Mesendoderm (in vitro differentiated cells): ENCODE measurements around the gene DHRS4L2.
"Not testable (repeated sequence)": the region's sequence is repeated elsewhere in the genome, so short reads cannot be mapped to it uniquely, and the experiment has no call there.

Source experiments
- DNase-seq: peaks from one replicate; pipeline ENCODE4 v3.0.0; 2013
- H2AK5ac ChIP-seq: 2 replicates; pipeline ENCODE4 v1.6.1; 2013; ENCODE audit warnings: low read length, inconsistent platforms
- H2BK120ac ChIP-seq: 2 replicates; pipeline ENCODE4 v1.6.1; 2013; ENCODE audit warnings: low read depth, mild to moderate bottlenecking, low read length, moderate library complexity, mixed read lengths
- H2BK15ac ChIP-seq: replicated peaks from 2 replicates; pipeline ENCODE4 v1.6.1; 2013; ENCODE audit warnings: low read depth, mild to moderate bottlenecking, moderate library complexity
- H2BK5ac ChIP-seq: 2 replicates; pipeline ENCODE4 v1.6.1; 2013; ENCODE audit warnings: low read length, inconsistent platforms
- H3K18ac ChIP-seq: 2 replicates; pipeline ENCODE4 v1.6.1; 2013; ENCODE audit warnings: mild to moderate bottlenecking, low read length, mixed read lengths
- H3K23ac ChIP-seq: one replicate; pipeline ENCODE4 v1.6.1; 2013; ENCODE audit warnings: low read length
- H3K27ac ChIP-seq: 2 replicates; pipeline ENCODE4 v1.5.1; 2013; ENCODE audit warnings: low read depth, mild to moderate bottlenecking, inconsistent platforms, low read length, moderate library complexity
- H3K27me3 ChIP-seq: 2 replicates; pipeline ENCODE4 v1.6.1; 2013; ENCODE audit warnings: low read length, control low read depth, mild to moderate bottlenecking, inconsistent platforms; ENCODE audit not compliant: insufficient read depth, poor library complexity
- H3K36me3 ChIP-seq: 2 replicates; pipeline ENCODE4 v1.6.1; 2013; ENCODE audit warnings: low read length, inconsistent platforms; ENCODE audit not compliant: control insufficient read depth, insufficient read depth
- H3K4ac ChIP-seq: one replicate; pipeline ENCODE4 v1.6.1; 2013; ENCODE audit warnings: low read depth, mild to moderate bottlenecking, low read length, moderate library complexity
- H3K4me1 ChIP-seq: 2 replicates; pipeline ENCODE4 v1.6.1; 2013; ENCODE audit warnings: low read depth, low read length, inconsistent platforms; ENCODE audit not compliant: control insufficient read depth
- H3K4me2 ChIP-seq: 2 replicates; pipeline ENCODE4 v1.6.1; 2013; ENCODE audit warnings: low read length
- H3K4me3 ChIP-seq: 2 replicates; pipeline ENCODE4 v1.5.1; 2013; ENCODE audit warnings: mild to moderate bottlenecking, low read length
- H3K56ac ChIP-seq: one replicate; pipeline ENCODE4 v1.6.1; 2013; ENCODE audit warnings: low read length
- H3K79me1 ChIP-seq: 2 replicates; pipeline ENCODE4 v1.6.1; 2013; ENCODE audit warnings: low read length, inconsistent platforms
- H3K79me2 ChIP-seq: 2 replicates; pipeline ENCODE4 v1.6.1; 2013; ENCODE audit warnings: mild to moderate bottlenecking, low read length; ENCODE audit not compliant: control insufficient read depth, insufficient read depth
- H3K9ac ChIP-seq: 2 replicates; pipeline ENCODE4 v1.6.1; 2013; ENCODE audit warnings: low read length, inconsistent platforms
- H4K5ac ChIP-seq: one replicate; pipeline ENCODE4 v1.6.1; 2013; ENCODE audit warnings: low read length
- H4K8ac ChIP-seq: one replicate; pipeline ENCODE4 v1.6.1; 2013; ENCODE audit warnings: low read depth, mild to moderate bottlenecking, control low read depth, low read length, moderate library complexity
- whole genome bisulfite sequencing: extraction: QIAGEN DNeasy Blood & Tissue Kit; methylation state at CpG from one replicate; pipeline ENCODE4 v1.1.7; 2013; ENCODE audit warnings: low lambda C conversion rate, missing lambda C conversion rate; ENCODE audit not compliant: insufficient coverage; ENCODE audit errors: extremely low coverage; 5-methylcytosine and 5-hydroxymethylcytosine counted together

DHRS4L2 gene

DNA sequence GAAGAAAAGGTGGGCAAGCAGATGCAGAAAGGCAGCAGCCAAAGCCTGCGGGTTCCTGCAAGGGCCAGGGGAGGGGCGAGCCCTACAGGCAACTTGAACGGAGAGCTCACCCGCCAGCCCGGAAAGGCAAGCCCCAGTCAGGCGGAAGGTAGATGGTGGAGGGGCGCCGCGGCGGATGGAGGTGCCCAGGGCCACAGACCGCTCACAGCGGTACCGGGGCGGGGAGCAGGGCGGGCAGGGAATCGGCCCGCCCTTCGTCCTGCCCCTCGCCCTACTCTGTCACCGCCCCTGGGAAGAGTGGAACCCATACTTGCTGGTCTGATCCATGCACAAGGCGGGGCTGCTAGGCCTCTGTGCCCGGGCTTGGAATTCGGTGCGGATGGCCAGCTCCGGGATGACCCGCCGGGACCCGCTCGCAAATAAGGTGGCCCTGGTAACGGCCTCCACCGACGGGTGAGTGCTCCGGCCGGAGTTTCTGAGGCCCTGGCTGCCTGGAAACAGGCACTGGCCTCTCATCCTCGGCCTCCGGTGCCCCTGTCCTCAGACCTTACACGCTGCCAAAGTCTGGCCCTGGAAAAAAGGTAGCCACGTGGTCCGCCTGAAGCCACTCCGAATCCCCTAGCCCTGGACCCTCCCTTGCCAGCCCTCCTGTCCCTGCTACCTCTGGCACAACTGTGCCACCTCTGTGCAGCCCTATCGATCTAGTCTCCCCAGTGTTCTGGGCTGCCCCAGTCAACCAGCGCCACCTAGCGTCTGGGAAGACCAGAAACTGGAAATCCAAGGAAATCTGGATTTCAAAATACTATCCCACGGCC lies 35.1 kb upstream of the DHRS4L2 start, which contains the start of gene DHRS4:
Gene DHRS4 (plus strand): TSS at position 307 of the 815 bp plus-strand sequence. CDS start 19 bp downstream, at position 326.
- Histone ChIP-seq H4K5ac (no peak within 1 kb of the TSS), H3K36me3 (no peaks in the 10 kb centered on the region), H2BK15ac (no peak within 1 kb of the TSS), H3K56ac (peak within 1 kb of the TSS; percentile 88), H3K23ac (no peak within 1 kb of the TSS), H3K4ac (no peak within 1 kb of the TSS), H3K79me2 (no peaks in the 10 kb centered on the region), H3K27ac (peak within 1 kb of the TSS; percentile 27), H3K79me1 (no peaks in the 10 kb centered on the region), H2BK120ac (no peak within 1 kb of the TSS), H2AK5ac (no peak within 1 kb of the TSS), H3K4me1 (no peaks in the 10 kb centered on the region), H3K27me3 (no peaks in the 10 kb centered on the region), H2BK5ac (no peak within 1 kb of the TSS), H3K4me2 (peak within 1 kb of the TSS; percentile 43), H3K18ac (peak within 1 kb of the TSS; percentile 5), H4K8ac (peak within 1 kb of the TSS; percentile 68), H3K9ac (peak within 1 kb of the TSS; percentile 75), H3K4me3 (peak within 1 kb of the TSS; percentile 76)
- DNase-seq = peak; percentile 88
- WGBS = no CpG with 5 or more reads among the region's 44 CpGs

DNA sequence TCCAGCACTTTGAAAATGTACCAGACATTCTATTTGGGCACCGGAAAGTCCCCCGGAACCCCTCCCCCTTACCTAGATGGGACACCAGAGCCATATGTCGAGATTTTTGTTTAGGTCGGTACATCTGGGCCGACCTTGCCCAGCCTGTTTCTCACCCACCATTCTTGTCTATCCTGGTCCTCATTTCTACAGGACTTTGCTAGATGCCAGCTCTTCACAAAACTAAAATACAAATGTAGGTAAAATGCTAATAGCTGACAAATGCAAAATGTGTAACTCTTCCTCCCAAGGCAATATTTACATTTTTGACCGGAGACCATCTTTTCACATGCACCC lies 34.5 kb upstream of the DHRS4L2 start:
- H2BK15ac ChIP-seq, H3K4ac ChIP-seq, H2BK5ac ChIP-seq, H3K18ac ChIP-seq, H2BK120ac ChIP-seq, DNase-seq, H3K23ac ChIP-seq, H3K27ac ChIP-seq, H4K8ac ChIP-seq, H3K27me3 ChIP-seq, H3K79me2 ChIP-seq, H3K4me3 ChIP-seq, H3K4me2 ChIP-seq, H3K4me1 ChIP-seq, H3K36me3 ChIP-seq, H3K79me1 ChIP-seq, H4K5ac ChIP-seq, H2AK5ac ChIP-seq: not testable (repeated sequence)
- WGBS = no CpG with 5 or more reads among the region's 6 CpGs
- H3K9ac ChIP-seq = peak overlapping the region; percentile 63
- peak overlapping the region; percentile 65 for H3K56ac ChIP-seq

GRCh38 chr14:23954965-23955364 lies 33.8 kb upstream of the DHRS4L2 start:
- H3K4me1 ChIP-seq, H3K4ac ChIP-seq, H4K5ac ChIP-seq, H3K4me2 ChIP-seq, H3K27me3 ChIP-seq, H3K79me1 ChIP-seq, H3K4me3 ChIP-seq, H2BK120ac ChIP-seq, H2BK5ac ChIP-seq, DNase-seq, H3K9ac ChIP-seq, H3K18ac ChIP-seq, H4K8ac ChIP-seq, H3K36me3 ChIP-seq, H2AK5ac ChIP-seq, H3K56ac ChIP-seq, H3K23ac ChIP-seq, H2BK15ac ChIP-seq, H3K79me2 ChIP-seq, H3K27ac ChIP-seq: not testable (repeated sequence)
- no CpG with 5 or more reads among the region's 20 CpGs for WGBS

- not testable (repeated sequence) for H4K5ac ChIP-seq, H3K36me3 ChIP-seq, H3K4me1 ChIP-seq, DNase-seq, H3K4ac ChIP-seq, H3K23ac ChIP-seq, H3K4me2 ChIP-seq, H4K8ac ChIP-seq, H3K27ac ChIP-seq, H2BK120ac ChIP-seq, H3K79me1 ChIP-seq, H3K79me2 ChIP-seq, H3K9ac ChIP-seq, H2BK5ac ChIP-seq, H2BK15ac ChIP-seq, H3K56ac ChIP-seq, H2AK5ac ChIP-seq, H3K18ac ChIP-seq, H3K4me3 ChIP-seq, H3K27me3 ChIP-seq
- WGBS = no CpG with 5 or more reads among the region's 2 CpGs
These were observed 32.9 kb upstream of the DHRS4L2 start for GRCh38 chr14:23955811-23956210.

GRCh38 chr14:23957913-23958569 lies 30.7 kb upstream of the DHRS4L2 start:
- WGBS = no CpG with 5 or more reads among the region's 9 CpGs
- H3K23ac ChIP-seq, DNase-seq: not testable (repeated sequence)

More at GRCh38 chr14:23957913-23958569, 30.7 kb upstream of the DHRS4L2 start:
- not testable (repeated sequence) for H3K4me1 ChIP-seq, H4K5ac ChIP-seq, H3K27ac ChIP-seq, H3K4ac ChIP-seq, H2BK5ac ChIP-seq, H4K8ac ChIP-seq, H3K79me1 ChIP-seq, H2BK15ac ChIP-seq, H3K27me3 ChIP-seq, H3K4me3 ChIP-seq, H3K79me2 ChIP-seq, H3K9ac ChIP-seq, H2AK5ac ChIP-seq, H3K18ac ChIP-seq, H3K4me2 ChIP-seq, H3K56ac ChIP-seq, H3K36me3 ChIP-seq, H2BK120ac ChIP-seq
